GM18505 (cell line): ENCODE data around the gene ABCA5.
"Not testable (repeated sequence)": the region's sequence is repeated elsewhere in the genome, so short reads cannot be mapped to it uniquely, and the experiment has no call there.

ENCODE experiments used
- ATAC-seq: cut with Tn5 transposase; IDR thresholded peaks from one replicate; pipeline ENCODE4 v1.9.1; 2021; ENCODE audit not compliant: unreplicated experiment
- POLR2A ChIP-seq: IDR thresholded peaks from 4 replicates; pipeline ENCODE4 v1.6.1; 2011; ENCODE audit warnings: borderline replicate concordance; ENCODE audit not compliant: insufficient read depth, insufficient read length; ENCODE audit errors: extremely low read depth

The ABCA5 gene

GRCh38 chr17:69227541-69227940 is 99.4 kb downstream of the ABCA5 start:
- TF ChIP-seq POLR2A = no peak
- ATAC-seq = no peak

DNA sequence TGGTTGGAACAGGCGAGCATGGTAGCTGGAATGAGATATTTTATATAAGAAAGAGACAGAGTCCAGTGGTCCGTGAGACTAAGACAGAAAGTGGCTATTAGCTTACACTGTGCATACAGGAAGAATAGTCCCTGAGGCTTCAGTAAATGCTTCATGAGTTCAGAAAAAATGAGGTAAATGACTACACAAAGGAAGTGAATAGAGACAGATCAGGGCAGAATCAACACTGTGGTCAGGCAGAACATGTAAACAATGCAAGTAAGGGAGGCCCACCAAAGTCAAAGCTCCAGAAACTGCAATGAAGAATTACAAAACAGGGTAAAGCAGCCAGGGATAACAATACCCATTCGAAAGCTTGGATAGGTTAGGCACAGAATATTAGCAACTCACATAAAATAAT is 103.1 kb downstream of the ABCA5 start:
- no peak for TF ChIP-seq POLR2A
- peak; percentile 98 for ATAC-seq

DNA sequence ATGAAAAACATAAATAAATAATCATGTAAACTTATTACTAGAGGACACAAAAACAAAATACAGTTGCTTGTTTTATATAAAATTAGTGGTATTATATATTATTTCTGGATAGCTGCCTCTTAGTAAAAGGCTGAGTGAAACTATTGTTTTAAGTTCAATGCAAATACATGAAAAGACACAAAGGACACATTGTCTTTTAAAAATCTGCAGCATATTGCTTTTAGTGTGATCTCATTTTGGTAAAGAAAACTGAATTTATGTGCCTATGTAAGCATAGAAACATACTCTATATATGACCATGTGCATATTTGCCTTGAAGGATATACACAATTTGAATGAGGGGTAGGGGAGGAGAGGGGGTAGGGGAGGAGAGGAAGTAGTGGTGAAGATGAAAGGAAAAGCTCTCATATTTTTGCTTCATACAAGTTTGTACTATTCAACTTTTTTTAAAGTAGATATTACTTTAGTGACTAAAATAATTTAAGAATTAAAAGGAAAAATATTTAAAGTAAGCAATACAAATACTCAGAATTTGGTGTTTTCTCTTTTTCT is 104.2 kb downstream of the ABCA5 start:
- no peak for ATAC-seq
- TF ChIP-seq POLR2A = no peak

DNA sequence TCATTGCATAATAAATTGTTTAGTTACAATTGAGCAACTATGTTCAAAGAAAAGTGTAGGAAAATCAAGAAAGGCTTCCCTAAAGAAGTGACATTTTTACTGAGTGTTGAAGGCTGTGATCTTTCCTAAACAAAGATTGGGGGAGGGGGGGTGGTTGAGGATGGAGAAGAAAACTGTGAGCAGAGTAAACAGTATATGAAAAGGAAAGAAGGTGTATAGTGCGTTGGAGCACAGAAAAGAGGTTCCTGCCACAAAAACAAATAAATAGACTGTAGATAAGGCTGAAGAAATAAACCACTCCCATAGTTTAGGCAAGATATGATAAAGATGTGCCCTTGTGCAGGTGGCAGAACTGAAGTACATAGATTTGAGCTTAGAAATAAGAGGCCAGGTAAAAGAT is 106.8 kb downstream of the ABCA5 start:
- no peak for TF ChIP-seq POLR2A
- ATAC-seq = no peak

DNA sequence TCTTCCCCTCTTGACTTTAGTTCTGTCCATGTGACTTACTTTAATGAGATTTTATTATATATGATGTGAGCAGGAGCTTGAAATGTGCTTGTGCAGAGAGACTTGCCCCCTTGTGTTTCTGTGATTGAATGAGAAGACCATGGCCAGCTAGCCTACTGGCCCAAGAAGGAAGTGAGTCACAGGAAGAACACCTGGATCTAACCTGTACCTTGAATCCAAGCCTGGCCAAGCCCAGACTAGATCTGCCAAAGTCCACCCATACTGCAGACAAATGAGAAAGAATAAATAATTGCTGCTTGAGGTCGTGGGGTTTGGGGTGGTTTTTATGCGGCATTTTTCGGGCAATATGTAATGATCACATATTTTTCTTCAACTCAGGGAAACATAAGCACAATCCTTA is 107.9 kb downstream of the ABCA5 start:
- TF ChIP-seq POLR2A = no peak
- ATAC-seq = no peak

- no peak for TF ChIP-seq POLR2A
- no peak for ATAC-seq
Measured at GRCh38 chr17:69213059-69213813, 113.7 kb downstream of the ABCA5 start.

GRCh38 chr17:69208640-69209039 is 118.3 kb downstream of the ABCA5 start:
- TF ChIP-seq POLR2A = no peak
- ATAC-seq = no peak

- TF ChIP-seq POLR2A = no peak
- no peak for ATAC-seq
Measured at GRCh38 chr17:69207151-69207550, 119.8 kb downstream of the ABCA5 start.

DNA sequence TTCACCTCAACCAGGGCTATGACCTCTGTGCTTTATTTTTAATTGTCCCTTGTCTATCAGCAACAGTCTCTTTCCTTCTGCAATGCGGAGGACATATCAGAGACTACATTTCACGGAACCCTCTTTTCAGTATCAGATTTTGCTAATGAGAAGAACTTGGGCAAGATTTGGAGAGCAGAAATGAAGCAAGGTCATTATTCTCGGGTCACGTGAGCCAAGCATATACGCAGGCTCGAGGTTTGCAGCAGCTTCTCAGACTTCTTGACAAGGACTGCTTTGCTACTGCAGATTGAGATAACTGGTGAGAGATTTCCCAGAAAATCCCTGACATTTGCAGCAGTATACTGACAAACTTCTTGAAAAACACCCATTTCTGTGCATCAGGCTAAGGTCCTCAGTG is 128.7 kb downstream of the ABCA5 start:
- no peak for ATAC-seq
- TF ChIP-seq POLR2A = no peak

DNA sequence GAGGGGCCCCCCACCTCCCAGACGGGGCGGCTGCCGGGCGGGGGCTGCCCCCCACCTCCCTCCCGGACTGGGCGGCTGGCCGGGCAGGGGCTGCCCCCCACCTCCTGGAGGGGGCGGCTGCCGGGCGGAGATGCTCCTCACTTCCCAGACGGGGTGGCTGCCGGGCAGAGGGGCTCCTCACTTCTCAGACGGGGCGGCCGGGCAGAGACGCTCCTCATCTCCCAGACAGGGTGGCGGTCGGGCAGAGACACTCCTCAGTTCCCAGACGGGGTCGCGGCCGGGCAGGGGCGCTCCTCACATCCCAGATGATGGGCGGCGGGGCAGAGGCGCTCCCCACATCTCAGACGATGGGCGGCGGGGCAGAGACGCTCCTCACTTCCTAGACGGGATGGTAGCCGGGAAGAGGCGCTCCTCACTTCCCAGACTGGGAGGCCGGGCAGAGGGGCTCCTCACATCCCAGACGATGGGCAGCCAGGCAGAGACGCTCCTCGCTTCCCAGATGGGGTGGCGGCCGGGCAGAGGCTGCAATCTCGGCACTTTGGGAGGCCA is 130.8 kb downstream of the ABCA5 start:
- not testable (repeated sequence) for ATAC-seq
